ENCODE data around the gene CLNK.

DNA sequence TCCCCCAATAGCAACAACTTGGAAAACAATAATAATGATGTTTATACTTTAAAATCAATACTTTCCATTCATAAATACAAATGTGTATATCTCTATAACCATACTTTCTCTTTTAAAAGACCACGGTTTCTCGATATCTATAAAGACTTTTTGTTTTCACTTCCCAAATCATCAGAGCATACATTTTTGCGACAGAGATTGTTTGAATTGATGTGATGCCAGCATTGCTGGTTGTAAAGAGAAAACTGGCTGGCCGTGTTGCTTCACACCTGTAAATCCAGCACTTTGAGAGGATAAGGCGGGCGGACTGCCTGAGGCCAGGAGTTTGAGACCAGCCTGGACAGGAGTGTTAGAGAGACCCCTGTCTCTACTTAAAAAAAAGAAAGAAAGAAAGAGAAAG is 149.7 kb downstream of the CLNK start:
- TF ChIP-seq GATA2 (IDR thresholded peaks at IDR 0.05; ENCODE audit: low read depth, low read length) (no peak), GATA3 (IDR thresholded peaks at IDR 0.05; ENCODE audit: low read depth, low read length) (no peak)

All from SH-SY5Y (cell line).